ENCODE measurements around the gene ABCG1.

ABCG1 gene

DNA sequence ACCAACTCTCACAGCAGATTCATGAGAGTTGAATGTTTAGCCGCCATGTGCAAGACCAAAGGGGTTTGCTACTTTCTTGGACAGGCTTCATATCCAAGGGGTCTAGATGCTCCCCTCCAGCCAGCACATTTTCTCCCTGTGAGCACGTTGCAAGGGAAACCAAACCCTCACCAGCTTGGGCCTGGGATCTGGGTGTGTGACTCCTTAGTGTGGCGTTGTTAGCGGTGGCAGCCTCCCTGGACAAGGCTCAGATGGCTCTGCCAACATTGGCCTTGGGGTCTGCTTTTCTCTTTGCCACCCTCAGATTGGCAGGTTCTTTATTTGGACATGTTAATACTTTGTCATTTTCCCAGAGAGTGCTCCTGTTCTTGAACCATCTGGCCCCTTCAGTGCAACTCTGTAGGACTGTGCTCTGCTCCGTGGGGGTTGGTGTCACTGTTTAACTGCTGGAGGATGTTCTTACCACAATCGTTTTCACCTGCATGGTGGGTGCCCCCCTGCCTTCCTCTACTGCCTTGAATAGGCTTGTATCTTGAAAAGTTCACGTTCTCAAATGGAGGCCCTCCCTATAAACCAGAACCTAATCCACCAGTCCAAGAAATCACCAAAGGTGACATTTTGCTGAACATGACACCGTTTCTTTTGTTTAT, 13.4 kb downstream of the ABCG1 start:
- DNase-seq (ENCODE audit: low read depth), result no peak

DNA sequence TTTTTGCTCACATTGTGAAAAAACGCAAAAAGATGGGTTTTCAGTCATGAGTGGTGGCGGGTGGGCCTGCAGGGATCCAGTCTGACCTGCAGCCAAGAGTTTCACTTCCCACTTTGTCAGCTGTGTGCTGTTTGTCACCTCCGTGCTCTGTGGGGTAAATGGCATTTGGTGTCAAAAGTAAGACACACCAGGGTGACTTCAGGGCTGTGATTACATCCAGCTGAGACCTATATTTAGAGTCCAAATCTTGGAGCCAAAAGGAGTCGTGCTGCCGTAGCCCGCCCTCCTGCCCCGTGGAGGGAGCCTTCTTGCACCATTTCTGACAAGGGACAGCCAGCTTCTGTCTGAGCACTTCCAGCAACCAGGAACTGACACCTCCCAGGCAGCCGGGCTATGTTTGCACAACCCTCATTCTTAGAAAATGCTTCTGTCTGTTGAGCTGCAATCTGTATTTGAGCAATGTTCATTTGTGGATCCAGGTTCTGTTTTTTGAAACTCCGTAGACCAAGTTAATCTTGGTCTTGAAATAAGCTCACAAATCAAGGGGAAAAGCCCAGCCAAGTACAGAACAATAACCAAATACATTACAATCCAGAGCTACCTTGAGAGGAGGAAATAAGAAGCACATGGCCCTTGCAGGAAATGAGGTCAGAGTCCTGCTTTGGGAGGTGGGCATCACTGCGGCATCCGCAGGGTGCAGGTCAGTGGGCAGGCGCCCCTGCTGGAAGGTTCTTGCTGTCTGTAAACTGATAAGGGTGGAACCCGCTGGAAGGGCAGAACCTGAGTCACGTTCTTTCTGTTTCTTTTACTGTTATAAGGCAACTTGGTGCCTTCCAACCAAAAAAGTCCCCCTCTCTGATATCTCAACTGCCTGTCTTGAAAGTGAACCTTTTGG, 14.4 kb downstream of the ABCG1 start:
- peak; percentile 58 for DNase-seq (ENCODE audit: low read depth)

DNA sequence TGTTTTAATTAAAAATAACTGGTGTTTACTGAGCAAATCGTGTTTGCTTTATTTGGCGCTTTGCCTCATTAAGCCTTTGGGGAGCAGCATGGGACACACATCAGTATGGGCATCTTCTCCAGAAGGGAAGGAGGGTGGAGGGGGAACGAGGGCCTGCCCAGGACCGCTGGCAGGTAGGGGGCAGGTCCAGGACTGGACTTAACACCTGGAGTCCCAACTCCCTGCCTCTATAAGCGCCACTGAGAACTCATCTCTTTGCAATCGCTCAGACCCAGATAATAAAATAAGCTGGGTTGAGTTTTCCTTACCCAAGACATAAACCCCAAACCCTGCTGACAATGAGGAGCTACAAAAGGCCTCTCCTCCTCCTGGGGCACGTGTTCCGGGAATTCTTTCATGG, 15.1 kb downstream of the ABCG1 start:
- no peak for DNase-seq (ENCODE audit: low read depth)

DNA sequence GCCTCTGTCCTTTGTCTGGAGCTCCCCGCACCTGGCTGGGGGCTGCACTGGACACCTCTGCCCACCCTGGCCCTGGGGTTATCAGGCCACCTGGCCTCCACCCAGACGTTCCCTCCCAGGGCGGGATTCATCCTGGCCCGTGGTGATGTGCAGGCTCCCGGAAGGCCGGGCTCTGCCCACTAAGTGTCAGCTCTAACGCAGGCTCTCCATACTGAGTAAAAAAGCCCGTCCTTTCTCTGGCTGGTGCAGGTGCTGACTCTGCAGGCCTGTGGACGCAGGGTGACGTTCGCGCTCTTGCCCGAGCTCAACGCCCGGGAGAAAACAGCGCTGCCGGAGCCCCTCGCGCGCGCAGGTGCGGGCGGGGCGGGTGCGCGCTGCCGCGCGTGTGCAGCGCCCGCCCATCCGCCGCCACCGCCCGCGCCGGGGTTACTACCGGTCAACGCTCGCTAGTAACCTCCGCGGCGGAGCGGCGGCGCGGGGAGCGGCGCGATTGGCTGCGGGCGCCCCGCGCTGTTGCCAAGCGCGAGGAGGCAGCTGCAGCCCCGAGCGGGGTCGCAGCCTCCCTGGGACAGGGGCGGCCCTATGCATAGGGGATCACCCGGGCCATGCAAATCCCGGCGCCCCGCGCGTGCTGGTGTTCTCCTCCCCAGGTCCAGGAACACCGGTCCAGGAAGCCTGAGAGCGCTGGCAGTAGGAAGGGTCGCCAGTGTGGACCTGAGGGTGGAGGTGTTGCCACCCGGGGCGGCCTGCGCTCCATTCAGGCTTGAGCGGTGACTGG, 15.7 kb downstream of the ABCG1 start:
- DNase-seq (ENCODE audit: low read depth), result peak; percentile 57

DNA sequence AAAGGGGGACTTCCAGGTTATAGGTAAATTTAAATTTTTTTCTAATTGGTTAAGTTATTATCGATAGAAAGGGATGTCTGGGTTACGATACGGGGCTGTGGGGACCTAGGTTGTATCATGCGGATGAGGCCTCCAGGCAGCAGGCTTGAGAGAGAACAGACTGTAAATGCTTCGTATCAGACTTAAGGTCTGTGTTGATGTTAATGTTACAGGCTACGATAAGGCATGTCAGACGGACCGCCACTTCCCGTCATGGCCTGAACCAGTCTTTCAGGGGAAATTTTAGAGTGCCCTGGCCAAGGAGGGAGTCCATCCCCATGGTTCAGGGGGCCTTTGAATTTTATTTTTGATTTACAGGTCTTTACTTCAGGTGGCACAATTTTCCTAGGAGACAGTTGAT, 16.7 kb downstream of the ABCG1 start:
- no peak for DNase-seq (ENCODE audit: low read depth)

DNA sequence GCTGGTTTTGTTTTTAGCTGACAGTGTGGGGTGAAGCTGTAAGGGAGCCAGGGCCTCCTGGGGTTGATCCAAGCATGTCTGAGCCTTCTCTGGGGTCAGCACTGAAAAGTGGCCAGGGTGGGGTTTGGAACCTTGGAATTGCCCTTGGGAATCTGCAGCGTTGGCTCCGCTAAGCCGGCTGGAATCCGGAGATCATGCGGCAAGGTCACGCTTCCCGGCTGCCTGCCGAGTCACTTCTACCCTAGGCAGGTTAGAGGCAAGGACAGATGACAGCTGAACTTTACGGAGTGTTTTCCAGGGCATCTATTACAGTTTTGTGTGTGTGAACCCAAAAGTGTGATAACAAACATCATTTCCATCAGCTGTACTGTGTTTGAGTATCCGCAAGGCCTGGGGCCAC, 17.1 kb downstream of the ABCG1 start:
- DNase-seq (ENCODE audit: low read depth), result no peak

DNA sequence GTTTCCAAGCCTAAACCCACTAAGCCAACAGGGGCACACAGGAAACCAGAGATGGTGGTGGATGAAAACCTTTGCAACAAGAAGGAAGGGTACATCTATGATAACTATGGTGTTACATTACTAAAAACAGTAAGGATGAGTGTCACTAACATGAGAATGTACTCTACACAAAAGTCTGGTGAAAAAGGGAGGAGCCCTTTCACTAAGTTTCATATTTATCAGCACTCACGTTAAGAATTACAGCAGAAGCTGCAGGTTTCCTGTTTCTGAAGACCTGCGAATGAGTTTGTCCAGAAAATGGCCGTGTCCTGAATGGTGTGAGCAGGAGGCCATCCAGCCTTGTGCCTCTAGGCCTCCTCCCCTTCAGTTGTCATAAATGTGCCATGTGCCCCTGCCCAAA, 17.8 kb downstream of the ABCG1 start:
- DNase-seq (ENCODE audit: low read depth), result no peak

DNA sequence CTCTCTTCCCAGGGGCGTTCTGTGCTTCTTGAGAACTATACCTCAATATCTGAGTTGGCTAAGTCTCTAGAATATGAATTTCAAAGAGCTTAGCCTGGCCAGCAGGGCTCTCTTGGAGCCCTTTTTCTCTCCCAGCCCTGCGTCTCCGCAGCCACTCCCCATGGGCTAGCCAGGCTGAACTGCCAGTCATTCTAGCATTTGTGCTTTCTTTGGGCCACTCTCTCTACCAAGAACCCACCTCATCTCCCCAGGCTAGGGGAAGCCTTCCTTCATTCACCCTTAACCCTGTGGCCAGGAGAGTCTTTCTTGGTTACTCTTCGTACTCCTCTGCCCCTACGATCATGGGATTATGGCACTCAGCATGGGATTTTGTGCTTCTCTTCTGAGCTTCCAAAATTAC, 18.2 kb downstream of the ABCG1 start:
- DNase-seq (ENCODE audit: low read depth), result no peak

DNA sequence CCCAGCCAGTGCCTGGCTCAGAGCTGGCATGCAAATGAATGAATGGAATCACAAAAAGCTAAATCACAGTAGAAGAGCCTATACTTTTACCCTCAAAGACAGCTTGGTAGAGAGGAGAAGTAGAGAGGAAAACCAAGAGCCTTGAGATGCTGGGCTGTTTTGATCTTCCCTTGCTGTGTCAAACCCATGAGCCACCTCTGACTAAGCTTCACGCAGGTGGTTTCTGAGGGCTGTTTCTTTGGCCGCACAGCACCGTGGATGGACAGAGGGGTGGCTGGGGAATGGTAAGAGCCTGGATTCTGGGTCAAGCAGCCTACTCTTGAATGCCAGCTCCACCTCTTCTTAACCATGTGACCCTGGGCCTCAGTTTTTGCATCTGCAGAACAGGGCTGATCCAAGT, 18.6 kb downstream of the ABCG1 start:
- no peak for DNase-seq (ENCODE audit: low read depth)

DNA sequence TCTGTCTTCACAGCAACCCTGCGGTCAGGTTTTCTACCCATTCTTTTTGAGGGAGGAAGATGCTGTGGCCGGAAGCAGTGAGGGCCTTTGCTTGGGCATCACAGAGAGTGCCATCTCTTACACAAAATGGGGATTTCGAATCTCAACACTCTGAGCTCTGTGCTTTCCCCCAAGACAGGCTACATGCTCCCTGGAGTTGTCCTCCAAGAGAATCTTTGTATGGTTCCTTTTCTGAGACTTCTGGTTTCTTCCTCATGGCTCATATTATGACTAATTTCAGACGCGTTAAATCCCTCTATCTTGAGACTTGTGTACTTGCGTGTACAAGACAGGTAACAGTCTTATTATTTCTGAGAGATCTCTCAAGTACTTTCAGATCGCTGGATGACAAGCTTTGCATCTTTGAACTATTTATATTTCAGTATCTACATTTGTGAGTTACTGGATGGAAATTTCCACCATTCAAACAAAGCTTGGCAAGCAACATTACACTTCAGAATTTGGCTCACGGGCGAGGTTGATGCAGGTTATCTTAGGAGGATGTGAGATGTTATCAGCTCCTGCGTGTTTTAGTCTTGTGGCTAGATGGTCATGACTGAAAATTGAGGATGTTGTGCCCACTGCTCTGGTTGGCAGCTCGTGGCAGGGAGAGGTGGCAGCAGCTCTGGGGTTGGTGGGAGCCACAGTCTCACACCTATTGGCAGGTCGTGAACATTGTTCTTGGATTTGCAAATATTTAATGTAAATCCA, 19.4 kb downstream of the ABCG1 start:
- DNase-seq (ENCODE audit: low read depth), result no peak

DNA sequence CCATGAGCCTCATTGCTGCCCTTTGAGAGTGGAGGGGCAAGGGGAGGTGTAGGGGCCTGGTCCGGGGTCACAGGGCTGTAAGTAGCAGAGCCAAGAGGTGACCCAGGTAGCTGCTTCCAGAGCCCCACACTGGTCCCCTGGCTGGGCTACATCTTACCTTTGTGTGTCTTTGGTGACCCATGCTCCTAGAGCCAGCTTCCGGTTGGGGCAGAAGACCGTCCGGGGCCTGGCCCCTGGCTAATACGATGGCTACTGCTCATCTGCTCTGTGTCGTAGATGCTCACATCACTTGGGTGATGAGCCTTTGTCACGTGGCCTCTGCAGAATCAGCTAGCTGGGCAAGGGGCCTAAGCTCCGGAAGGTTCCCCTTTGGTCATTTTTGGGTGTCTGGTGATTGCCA, 20.6 kb downstream of the ABCG1 start:
- no peak for DNase-seq (ENCODE audit: low read depth)

DNA sequence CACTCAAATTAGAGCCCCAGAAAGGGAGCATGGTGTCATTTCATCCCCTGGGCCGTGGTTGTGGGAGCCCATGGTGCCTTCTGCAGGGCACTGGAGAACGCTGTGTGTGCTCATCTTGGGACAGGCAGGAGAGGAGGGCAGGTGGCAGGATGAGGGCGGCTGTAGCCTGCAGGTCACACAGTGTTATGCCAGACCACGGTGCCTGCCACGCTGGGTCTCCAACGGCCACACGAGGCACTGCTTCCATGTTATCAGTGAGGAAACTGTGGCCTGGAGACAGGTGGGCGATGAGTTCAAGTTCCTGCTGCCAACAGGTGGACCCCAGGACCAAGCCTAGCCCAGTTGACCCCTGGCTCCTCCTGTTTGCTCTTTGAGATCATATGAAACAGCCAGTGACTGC, 21.0 kb downstream of the ABCG1 start:
- no peak for DNase-seq (ENCODE audit: low read depth)

DNA sequence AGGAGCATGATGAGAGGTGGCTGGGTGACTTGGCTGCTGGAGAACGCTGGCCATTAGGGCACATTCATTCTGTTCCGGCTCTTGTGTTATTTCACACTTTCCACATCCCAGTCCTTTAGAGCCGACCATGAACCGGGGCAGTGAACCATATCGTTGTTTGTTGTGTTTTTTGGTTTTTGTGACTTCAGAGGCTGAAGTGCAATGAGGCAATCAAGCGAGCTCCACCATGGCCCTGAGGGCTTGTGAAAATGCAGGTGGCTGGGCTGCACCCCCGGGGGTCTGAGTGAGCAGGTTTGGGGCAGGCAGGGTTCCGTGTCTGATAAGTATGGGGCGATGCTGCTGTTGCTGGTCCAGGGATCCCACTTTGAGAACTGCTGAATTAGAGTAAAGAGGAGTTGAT, 23.7 kb downstream of the ABCG1 start:
- no peak for DNase-seq (ENCODE audit: low read depth)

DNA sequence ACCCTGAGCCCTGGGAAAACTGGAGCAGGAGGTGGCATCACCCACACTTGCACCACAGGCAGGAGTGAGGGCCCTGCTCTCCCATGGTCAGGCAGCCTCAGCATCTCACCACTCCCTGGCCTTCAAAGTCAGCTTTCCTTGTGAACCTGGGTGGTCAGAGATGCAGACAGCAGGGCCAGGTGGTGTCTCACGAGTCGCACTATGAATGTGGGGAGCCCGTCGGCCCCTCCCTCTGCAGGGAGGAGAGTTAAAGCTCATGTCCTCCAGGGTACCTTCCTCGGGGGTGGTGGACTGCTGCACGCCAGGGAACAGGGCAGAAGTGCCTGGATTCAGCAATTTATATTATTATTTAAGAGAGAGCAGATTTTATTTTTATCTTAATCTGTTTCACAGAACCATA, 24.1 kb downstream of the ABCG1 start:
- DNase-seq (ENCODE audit: low read depth), result no peak

DNA sequence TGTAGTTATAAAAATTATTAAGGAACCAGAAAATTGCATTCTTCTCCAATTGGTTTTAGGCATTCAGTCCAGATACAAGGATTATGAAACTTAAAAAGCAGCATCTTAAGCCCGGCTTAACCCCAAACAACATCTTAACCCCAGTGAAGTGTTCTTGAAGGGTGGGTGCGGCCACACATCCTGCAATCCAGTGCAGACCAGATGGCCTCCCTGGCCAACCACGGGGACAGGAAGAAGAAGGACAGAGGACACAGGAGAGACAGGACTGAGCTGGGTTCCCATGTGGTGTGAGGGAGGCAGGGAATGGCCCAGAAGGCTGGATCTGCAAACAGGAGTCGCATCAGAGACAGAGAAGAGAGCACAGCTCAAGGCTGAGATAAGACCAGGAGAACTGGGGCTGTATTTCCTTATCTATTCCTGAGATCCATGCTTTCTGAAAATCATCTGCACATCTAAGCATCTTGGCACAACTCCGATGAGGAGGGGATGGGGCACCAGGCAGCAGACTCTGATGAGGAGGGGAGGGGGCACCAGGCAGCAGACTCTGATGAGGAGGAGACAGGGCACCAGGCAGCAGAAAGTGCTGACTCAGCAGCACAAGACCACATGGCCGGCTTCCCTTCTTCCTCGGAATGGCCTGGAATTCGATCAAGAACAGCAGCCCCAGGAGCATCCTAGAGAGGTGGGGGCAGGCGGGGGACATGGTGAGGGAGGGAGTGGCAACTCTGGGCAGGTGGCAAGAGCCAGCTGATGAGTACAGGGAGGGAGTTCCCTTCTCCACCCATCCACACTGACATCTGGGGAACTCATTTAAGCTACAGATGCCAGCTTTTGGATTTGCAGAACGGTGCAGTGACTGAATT, 26.6 kb downstream of the ABCG1 start:
- no peak for DNase-seq (ENCODE audit: low read depth)

DNA sequence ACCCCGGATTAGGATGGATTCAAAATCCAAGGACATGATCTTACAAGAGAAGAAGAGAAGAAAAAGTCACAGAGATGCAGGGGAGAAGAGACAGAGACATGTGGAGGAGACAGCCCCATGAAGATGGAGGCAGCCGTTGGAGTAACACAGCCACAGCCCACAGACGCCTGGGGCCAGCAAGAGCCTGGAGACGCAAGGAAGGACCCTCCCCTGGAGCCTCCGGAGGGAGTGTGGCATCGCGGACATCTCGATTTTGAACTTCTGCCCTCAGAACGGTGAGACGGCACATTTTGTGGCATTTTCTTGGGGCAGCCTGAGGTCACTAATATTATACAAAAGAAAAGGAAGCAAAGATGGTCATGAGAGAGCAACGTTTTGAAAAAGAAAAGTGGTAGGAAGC, 28.8 kb downstream of the ABCG1 start:
- no peak for DNase-seq (ENCODE audit: low read depth)

DNA sequence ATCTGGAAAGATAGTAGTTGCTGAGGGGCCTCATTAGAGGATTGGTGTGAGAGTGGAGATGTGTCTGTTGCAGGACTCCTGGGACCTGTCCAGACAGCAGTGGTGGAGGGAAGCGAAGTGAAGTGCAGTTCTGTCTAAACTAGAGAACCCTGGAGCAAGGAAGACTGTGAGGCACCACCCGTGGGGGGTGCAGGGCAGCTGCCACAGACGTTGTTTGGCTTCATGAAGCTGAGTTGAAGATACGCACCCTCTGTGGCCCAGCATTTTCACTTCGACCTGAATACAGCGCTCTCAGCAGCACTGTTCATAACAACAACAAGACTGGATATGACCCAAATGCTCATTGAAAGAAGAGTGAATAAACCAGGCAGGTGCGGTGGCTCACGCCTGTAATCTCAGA, 29.3 kb downstream of the ABCG1 start:
- no peak for DNase-seq (ENCODE audit: low read depth)

DNA sequence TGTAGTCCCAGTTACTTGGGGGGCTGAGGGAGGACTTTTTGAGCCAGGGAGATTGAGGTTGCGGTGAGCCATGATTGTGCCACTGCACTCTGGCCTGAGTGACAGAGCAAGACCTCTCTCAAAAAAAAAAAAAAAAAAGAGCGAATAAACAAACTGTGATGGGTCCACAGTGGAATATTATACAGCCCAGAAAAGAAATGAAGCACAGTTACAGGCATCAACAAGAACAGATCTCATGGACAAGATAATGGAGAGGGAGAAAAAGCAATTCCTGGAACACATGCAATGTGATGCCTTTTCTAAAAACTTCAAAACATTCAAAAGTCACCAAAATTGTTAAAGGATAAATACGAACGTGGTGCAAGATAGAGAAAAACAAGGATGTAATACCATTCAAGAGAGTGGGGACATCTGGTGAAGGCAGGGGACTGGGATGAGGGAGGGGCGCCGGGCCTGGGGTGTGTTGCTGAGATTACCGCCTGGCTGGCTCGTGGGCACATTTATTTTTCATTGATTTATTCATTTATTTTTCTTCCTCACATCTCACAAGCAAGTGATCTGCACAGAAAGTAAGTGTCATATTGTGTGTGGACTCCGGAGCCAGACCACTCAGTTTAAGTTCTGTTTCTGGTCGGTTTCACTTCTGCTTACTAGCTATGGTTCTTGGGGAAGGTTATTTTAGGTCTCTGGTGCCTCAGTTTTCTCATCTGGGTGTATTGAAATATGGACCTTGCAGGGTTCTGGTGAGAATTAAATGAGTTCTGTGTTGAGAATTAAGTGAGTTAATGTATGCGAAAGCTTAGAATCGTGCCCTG, 30.1 kb downstream of the ABCG1 start:
- no peak for DNase-seq (ENCODE audit: low read depth)

DNA sequence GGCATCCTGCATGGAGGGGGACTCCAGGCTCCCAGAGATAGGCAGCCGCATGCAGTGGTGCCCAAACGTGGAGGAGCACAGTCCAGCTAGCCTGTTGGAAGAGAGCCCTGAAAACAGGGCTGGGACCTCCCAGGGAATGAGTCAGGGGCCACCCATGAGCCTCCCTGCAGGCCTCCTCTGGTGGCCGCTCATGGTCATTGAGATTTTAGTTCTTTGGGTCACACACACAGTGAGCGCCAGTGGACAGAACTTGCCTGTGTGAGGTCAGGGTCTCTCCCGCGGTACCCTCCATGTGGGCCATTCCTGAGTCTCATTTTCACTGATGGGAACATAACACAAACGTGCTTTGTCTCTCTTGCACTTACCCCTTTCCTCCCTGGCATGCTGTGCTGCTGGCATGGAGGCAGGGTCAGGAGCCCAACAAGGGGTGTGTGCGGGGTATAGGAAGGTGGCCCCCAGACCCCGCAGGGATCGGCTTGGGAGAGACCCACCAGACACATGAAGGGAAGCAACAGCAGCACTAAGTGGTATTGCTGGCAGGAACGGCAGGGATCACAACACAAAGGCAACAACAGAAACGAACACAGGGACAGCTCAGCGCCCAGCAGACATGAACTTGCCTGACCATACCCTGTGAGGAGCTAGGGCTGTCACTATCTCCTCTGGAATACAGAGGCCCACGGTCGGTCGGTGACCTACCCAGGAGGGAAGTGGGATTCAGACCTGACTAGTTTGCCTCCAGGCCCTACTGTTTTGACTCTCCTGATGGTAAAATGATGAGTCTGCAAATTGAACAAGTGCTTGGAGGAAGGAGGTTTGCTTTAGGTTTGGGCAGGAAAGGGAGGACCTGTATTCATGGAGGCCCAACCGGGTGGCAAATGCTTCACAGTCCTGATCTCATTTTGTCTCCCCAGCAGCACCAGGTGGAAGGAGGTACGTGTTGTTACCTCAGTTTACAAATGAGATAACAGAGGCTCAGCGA, 31.8 kb downstream of the ABCG1 start:
- DNase-seq (ENCODE audit: low read depth), result no peak
